GM12801 (cell line): Measurements from ENCODE around the gene GRM3.

ENCODE experiments used
- CTCF ChIP-seq: IDR thresholded peaks from one replicate; pipeline ENCODE4 v1.5.1; 2011; ENCODE audit warnings: control low read depth; ENCODE audit not compliant: insufficient read length; ENCODE audit errors: extremely low read depth

The GRM3 gene

GRCh38 chr7:86908948-86909347, 265.2 kb downstream of the GRM3 start:
- TF ChIP-seq CTCF = no peak

- TF ChIP-seq CTCF = no peak
Observed at GRCh38 chr7:86911659-86912058, 267.9 kb downstream of the GRM3 start.

GRCh38 chr7:86913709-86914108, 270.0 kb downstream of the GRM3 start:
- no peak for TF ChIP-seq CTCF
